Activated effector memory CD4-positive, alpha-beta T cell treated with anti-CD3 and anti-CD28 coated beads, Interleukin-2, amount 50 U/mL, for 16 hours (primary cell): ENCODE data around the gene RACGAP1.

Experiments used
- DNase-seq: peaks from one replicate; pipeline ENCODE4 v3.0.0-alpha.2; 2020

RACGAP1 gene

GRCh38 chr12:50025187-50026059, at the start of gene RACGAP1:
Gene RACGAP1 (minus strand): TSS chr12:50025494. CDS start chr12:50016715, 8,779 bp downstream.
- DNase-seq = peak; percentile 97

GRCh38 chr12:50073712-50074111, 48.4 kb upstream of the RACGAP1 start:
- no peak for DNase-seq

GRCh38 chr12:50073206-50073605, 47.9 kb upstream of the RACGAP1 start:
- no peak for DNase-seq

- DNase-seq = no peak
Observed at GRCh38 chr12:50072198-50072907, 47.1 kb upstream of the RACGAP1 start.

- peak; percentile 87 for DNase-seq
Observed at GRCh38 chr12:50070314-50071060, 45.2 kb upstream of the RACGAP1 start.

GRCh38 chr12:50069539-50069938, 44.2 kb upstream of the RACGAP1 start:
- no peak for DNase-seq

- DNase-seq = no peak
Observed at GRCh38 chr12:50069069-50069468, 43.8 kb upstream of the RACGAP1 start.

GRCh38 chr12:50066402-50066801, 41.1 kb upstream of the RACGAP1 start:
- no peak for DNase-seq

GRCh38 chr12:50065726-50066310, 40.5 kb upstream of the RACGAP1 start:
- no peak for DNase-seq

GRCh38 chr12:50062728-50063460, 37.6 kb upstream of the RACGAP1 start:
- DNase-seq = no peak

GRCh38 chr12:50061946-50062686, 36.8 kb upstream of the RACGAP1 start:
- DNase-seq = no peak

- DNase-seq = no peak
Observed at GRCh38 chr12:50061171-50061570, 35.9 kb upstream of the RACGAP1 start.

- no peak for DNase-seq
Observed at GRCh38 chr12:50060120-50060468, 34.8 kb upstream of the RACGAP1 start.

GRCh38 chr12:50059440-50060119, 34.3 kb upstream of the RACGAP1 start:
- DNase-seq = peak; percentile 71

GRCh38 chr12:50058743-50059312, 33.5 kb upstream of the RACGAP1 start:
- no peak for DNase-seq

- DNase-seq = no peak
Observed at GRCh38 chr12:50057896-50058670, 32.8 kb upstream of the RACGAP1 start.

- DNase-seq = peak; percentile 78
Observed at GRCh38 chr12:50057000-50057841, 31.9 kb upstream of the RACGAP1 start, which contains the start of gene ASIC1. Gene ASIC1 (plus strand): TSS chr12:50057596. CDS start chr12:50058767, 1,171 bp downstream.

GRCh38 chr12:50056639-50056976, 31.3 kb upstream of the RACGAP1 start:
- DNase-seq = no peak
